Stimulated activated CD4-positive, alpha-beta T cell treated with anti-CD3 and anti-CD28 coated beads, TNF-alpha, amount 100 ng/mL, for 24 hours (primary cell): ENCODE data around the gene TMEM140.
A peak's percentile ranks its signal among the peaks of the same experiment; 100 is the strongest.
"Not testable (repeated sequence)": the region's sequence is repeated elsewhere in the genome, so short reads cannot be mapped to it uniquely, and the experiment has no call there.

Experiments used
- DNase-seq, 3 experiments: peaks; one replicate each; pipeline ENCODE4 v3.0.0-alpha.2; 2020; ENCODE audit warnings: low read depth in 3 of 3

The TMEM140 gene

GRCh38 chr7:135194494-135195095, 46.7 kb downstream of the TMEM140 start:
- no peak for DNase-seq

GRCh38 chr7:135195156-135195555, 47.3 kb downstream of the TMEM140 start:
- DNase-seq = no peak

GRCh38 chr7:135195968-135196629, 48.2 kb downstream of the TMEM140 start:
- DNase-seq = no peak

- DNase-seq = no peak
These were observed 49.5 kb downstream of the TMEM140 start for GRCh38 chr7:135197343-135197742.

- no peak for DNase-seq
These were observed 50.2 kb downstream of the TMEM140 start for GRCh38 chr7:135197906-135198655.

- DNase-seq = no peak
These were observed 51.6 kb downstream of the TMEM140 start for GRCh38 chr7:135199439-135199838.

- no peak for DNase-seq
These were observed 53.0 kb downstream of the TMEM140 start for GRCh38 chr7:135200821-135201331.

GRCh38 chr7:135201350-135201749, 53.5 kb downstream of the TMEM140 start:
- DNase-seq = no peak

- no peak for DNase-seq
These were observed 56.5 kb downstream of the TMEM140 start for GRCh38 chr7:135204341-135204749.

GRCh38 chr7:135204876-135205275, 57.0 kb downstream of the TMEM140 start:
- DNase-seq = no peak

GRCh38 chr7:135205850-135206249, 58.0 kb downstream of the TMEM140 start:
- no peak for DNase-seq

GRCh38 chr7:135206941-135207391, 59.1 kb downstream of the TMEM140 start:
- no peak for DNase-seq

GRCh38 chr7:135207406-135208101, 59.7 kb downstream of the TMEM140 start:
- no peak for DNase-seq

- no peak for DNase-seq
These were observed 60.4 kb downstream of the TMEM140 start for GRCh38 chr7:135208102-135208793.

- DNase-seq = no peak
These were observed 61.5 kb downstream of the TMEM140 start for GRCh38 chr7:135209225-135209834.

- DNase-seq = no peak
These were observed 63.0 kb downstream of the TMEM140 start for GRCh38 chr7:135210888-135211178.

- peak; percentile 93 to 97 (median 96) for DNase-seq
These were observed 63.5 kb downstream of the TMEM140 start, which contains the start of gene WDR91 for GRCh38 chr7:135211179-135211945. Gene WDR91 (minus strand): TSS chr7:135211526. CDS start chr7:135211502, 24 bp downstream.

- not testable (repeated sequence) for DNase-seq
These were observed 64.2 kb downstream of the TMEM140 start for GRCh38 chr7:135211946-135212685.

GRCh38 chr7:135213831-135214230, 66.0 kb downstream of the TMEM140 start:
- DNase-seq = no peak
